ENCODE measurements around the gene PAPOLB.
"Not testable (repeated sequence)": the region's sequence is repeated elsewhere in the genome, so short reads cannot be mapped to it uniquely, and the experiment has no call there.

PAPOLB gene

GRCh38 chr7:4861673-4862072 lies at the start of gene PAPOLB:
Gene PAPOLB, minus strand, starts transcription at chr7:4862030. Its CDS starts 220 bp downstream, at chr7:4861810.
- Histone ChIP-seq H3K4me3 (ENCODE audit: low read length) (no peak within 1 kb of the TSS), H3K4me1 (ENCODE audit: control insufficient read depth, insufficient read depth, low read length) (no peaks in the 10 kb centered on the region), H3K36me3 (ENCODE audit: control insufficient read depth, insufficient read depth, low read length) (no peaks in the 10 kb centered on the region), H3K27me3 (ENCODE audit: control insufficient read depth, insufficient read depth, low read length) (peaks cover 14% of the 10 kb centered on the region), H3K9ac (ENCODE audit: low read length) (no peak within 1 kb of the TSS), H3K9me3 (ENCODE audit: control insufficient read depth, low read length) (no peaks in the 10 kb centered on the region)

DNA sequence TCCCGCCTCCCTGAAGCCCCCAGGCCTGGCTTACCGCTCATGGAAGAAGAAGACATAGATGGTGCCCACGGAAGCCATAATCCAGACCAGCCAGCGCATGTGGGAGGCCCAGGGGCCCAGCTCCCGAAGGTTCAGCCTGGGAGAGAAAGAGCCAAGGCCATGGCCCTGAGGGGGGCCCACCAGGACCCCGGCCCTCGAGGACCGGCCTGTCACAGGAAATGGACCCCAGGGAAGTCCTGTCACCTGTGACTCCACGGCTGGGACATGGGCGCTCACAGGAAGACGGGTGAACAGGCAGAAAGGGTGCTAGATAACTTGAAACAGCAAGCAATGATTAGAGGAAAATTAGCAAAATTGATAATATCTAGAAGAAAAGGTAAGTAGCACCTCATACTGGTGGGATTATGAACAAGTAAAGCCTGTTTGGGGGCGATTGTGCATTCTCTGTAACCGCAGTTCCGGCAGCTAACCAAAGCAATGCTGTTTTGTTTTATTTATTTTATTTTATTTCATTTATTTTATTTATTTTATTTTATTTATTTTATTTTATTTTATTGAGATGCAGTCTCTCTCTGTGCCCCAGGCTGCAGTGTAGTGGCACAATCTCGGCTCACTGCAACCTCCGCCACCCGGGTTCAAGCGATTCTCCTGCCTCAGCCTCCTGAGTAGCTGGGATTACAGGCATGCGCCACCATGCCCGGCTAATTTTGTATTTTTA lies 49.4 kb upstream of the PAPOLB start:
- H3K4me3 ChIP-seq (ENCODE audit: low read length): no peak overlapping the region
- no peak overlapping the region for H3K9ac ChIP-seq (ENCODE audit: low read length)
- no peaks in the 10 kb centered on the region for H3K4me1 ChIP-seq (ENCODE audit: control insufficient read depth, insufficient read depth, low read length)
- H3K9me3 ChIP-seq (ENCODE audit: control insufficient read depth, low read length): no peaks in the 10 kb centered on the region
- H3K27me3 ChIP-seq (ENCODE audit: control insufficient read depth, insufficient read depth, low read length): no peaks in the 10 kb centered on the region
- no peaks in the 10 kb centered on the region for H3K36me3 ChIP-seq (ENCODE audit: control insufficient read depth, insufficient read depth, low read length)

- Histone ChIP-seq H3K4me3 (ENCODE audit: low read length) (no peak overlapping the region), H3K9me3 (ENCODE audit: control insufficient read depth, low read length) (no peaks in the 10 kb centered on the region), H3K36me3 (ENCODE audit: control insufficient read depth, insufficient read depth, low read length) (no peaks in the 10 kb centered on the region), H3K27me3 (ENCODE audit: control insufficient read depth, insufficient read depth, low read length) (no peaks in the 10 kb centered on the region), H3K4me1 (ENCODE audit: control insufficient read depth, insufficient read depth, low read length) (no peaks in the 10 kb centered on the region), H3K9ac (ENCODE audit: low read length) (no peak overlapping the region)
Measured at GRCh38 chr7:4906682-4907081, 44.9 kb upstream of the PAPOLB start.

DNA sequence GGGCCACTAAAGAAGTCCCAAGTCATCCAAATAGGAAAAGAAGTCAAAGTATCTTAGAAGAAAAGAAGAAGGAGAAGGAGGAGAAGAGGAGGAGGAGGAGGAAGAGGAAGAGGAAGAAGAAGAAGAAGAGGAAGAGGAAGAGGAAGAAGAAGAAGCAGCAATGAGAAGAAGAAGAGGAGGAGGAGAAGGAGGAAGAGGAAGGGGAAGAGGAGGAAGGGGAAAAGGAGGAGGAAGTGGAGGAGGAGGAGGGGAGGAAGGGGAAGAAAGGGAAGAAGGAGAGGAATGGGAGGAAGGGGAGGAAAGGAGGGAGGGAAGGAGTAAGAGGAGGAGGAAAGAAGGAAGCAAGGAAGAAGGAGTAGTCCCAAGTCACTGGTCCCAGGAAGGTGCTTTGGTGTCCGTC lies 43.3 kb upstream of the PAPOLB start:
- no peaks in the 10 kb centered on the region for H3K9me3 ChIP-seq (ENCODE audit: control insufficient read depth, low read length)
- no peaks in the 10 kb centered on the region for H3K4me1 ChIP-seq (ENCODE audit: control insufficient read depth, insufficient read depth, low read length)
- H3K27me3 ChIP-seq (ENCODE audit: control insufficient read depth, insufficient read depth, low read length): no peaks in the 10 kb centered on the region
- no peaks in the 10 kb centered on the region for H3K36me3 ChIP-seq (ENCODE audit: control insufficient read depth, insufficient read depth, low read length)
- H3K9ac ChIP-seq (ENCODE audit: low read length): no peak overlapping the region
- no peak overlapping the region for H3K4me3 ChIP-seq (ENCODE audit: low read length)

DNA sequence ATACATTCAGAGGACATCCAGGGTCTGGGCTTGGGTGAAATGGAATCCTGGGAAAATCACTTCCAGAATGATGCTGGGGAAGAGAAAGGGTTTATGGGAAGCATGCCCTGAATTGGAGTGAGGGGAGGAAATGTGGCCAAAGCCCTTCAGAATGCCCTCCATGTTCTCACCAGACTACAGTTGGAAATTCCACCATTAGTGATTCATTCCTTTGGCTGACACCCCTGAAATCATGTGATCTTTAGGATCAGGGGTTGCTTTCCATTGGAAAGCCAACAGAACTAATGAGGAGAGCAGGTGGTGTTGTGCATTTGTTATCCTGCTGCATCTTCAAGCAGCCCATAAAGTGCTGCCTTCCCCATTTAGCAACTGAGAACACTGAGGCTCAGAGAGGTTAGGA lies 42.5 kb upstream of the PAPOLB start:
- no peak overlapping the region for H3K4me3 ChIP-seq (ENCODE audit: low read length)
- no peaks in the 10 kb centered on the region for H3K36me3 ChIP-seq (ENCODE audit: control insufficient read depth, insufficient read depth, low read length)
- no peaks in the 10 kb centered on the region for H3K4me1 ChIP-seq (ENCODE audit: control insufficient read depth, insufficient read depth, low read length)
- no peaks in the 10 kb centered on the region for H3K9me3 ChIP-seq (ENCODE audit: control insufficient read depth, low read length)
- no peaks in the 10 kb centered on the region for H3K27me3 ChIP-seq (ENCODE audit: control insufficient read depth, insufficient read depth, low read length)
- no peak overlapping the region for H3K9ac ChIP-seq (ENCODE audit: low read length)

DNA sequence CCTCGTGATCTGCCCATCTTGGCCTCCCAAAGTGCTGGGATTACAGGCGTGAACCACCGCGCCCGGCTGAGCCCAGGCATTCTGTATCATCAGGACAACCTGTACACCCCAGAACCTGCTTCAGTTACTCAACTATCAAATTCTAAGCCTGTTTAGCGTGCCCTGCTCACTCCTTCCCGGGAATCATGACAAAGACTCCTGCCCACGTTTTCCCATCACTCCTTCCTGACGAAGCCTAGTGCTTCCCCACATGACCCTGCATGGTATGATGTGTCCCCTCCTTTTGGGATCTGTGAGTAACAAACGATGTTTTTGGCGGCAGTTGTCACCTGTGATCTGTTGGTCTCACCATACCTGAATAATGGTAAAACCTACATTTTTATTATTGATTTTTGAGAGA lies 33.9 kb upstream of the PAPOLB start:
- H3K4me3 ChIP-seq (ENCODE audit: low read length): no peak overlapping the region
- H3K9ac ChIP-seq (ENCODE audit: low read length): no peak overlapping the region
- H3K4me1 ChIP-seq (ENCODE audit: control insufficient read depth, insufficient read depth, low read length): no peaks in the 10 kb centered on the region
- H3K27me3 ChIP-seq (ENCODE audit: control insufficient read depth, insufficient read depth, low read length): no peaks in the 10 kb centered on the region
- no peaks in the 10 kb centered on the region for H3K36me3 ChIP-seq (ENCODE audit: control insufficient read depth, insufficient read depth, low read length)
- H3K9me3 ChIP-seq (ENCODE audit: control insufficient read depth, low read length): no peaks in the 10 kb centered on the region

- H3K36me3 ChIP-seq (ENCODE audit: control insufficient read depth, insufficient read depth, low read length): no peaks in the 10 kb centered on the region
- H3K27me3 ChIP-seq (ENCODE audit: control insufficient read depth, insufficient read depth, low read length): no peaks in the 10 kb centered on the region
- no peak overlapping the region for H3K9ac ChIP-seq (ENCODE audit: low read length)
Measured at GRCh38 chr7:4894482-4894881, 32.7 kb upstream of the PAPOLB start.

DNA sequence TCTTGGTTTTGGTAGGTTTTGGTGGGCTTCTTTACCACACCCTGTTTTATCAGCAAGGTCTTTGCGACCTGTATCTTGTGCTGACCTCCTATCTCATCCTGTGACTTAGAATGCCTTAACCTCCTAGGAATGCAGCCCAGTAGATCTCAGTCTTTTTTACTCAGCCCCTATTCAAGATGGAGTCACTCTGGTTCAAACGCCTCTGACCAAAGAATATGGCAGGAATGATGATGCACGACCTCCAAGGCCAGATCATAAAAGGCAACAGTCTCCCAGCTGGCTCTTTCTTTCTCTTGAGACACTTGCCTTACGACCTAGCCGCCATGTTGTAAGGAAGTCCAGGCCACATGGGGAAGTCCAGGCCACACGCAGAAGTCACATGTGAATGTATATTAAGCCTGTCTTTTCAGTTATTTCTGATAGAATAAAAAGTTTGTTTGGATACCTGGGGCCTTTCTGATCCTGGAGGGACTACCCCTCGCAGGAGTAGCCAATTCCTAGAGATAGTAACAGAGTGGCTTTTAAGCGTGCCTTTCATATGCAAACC lies 32.2 kb upstream of the PAPOLB start:
- no peaks in the 10 kb centered on the region for H3K9me3 ChIP-seq (ENCODE audit: control insufficient read depth, low read length)
- no peak overlapping the region for H3K9ac ChIP-seq (ENCODE audit: low read length)
- no peaks in the 10 kb centered on the region for H3K27me3 ChIP-seq (ENCODE audit: control insufficient read depth, insufficient read depth, low read length)
- no peak overlapping the region for H3K4me3 ChIP-seq (ENCODE audit: low read length)
- H3K36me3 ChIP-seq (ENCODE audit: control insufficient read depth, insufficient read depth, low read length): no peaks in the 10 kb centered on the region
- H3K4me1 ChIP-seq (ENCODE audit: control insufficient read depth, insufficient read depth, low read length): no peaks in the 10 kb centered on the region

More at GRCh38 chr7:4894482-4894881, 32.7 kb upstream of the PAPOLB start:
- H3K4me1 ChIP-seq (ENCODE audit: control insufficient read depth, insufficient read depth, low read length): no peaks in the 10 kb centered on the region
- H3K9me3 ChIP-seq (ENCODE audit: control insufficient read depth, low read length): no peaks in the 10 kb centered on the region
- H3K4me3 ChIP-seq (ENCODE audit: low read length): no peak overlapping the region

DNA sequence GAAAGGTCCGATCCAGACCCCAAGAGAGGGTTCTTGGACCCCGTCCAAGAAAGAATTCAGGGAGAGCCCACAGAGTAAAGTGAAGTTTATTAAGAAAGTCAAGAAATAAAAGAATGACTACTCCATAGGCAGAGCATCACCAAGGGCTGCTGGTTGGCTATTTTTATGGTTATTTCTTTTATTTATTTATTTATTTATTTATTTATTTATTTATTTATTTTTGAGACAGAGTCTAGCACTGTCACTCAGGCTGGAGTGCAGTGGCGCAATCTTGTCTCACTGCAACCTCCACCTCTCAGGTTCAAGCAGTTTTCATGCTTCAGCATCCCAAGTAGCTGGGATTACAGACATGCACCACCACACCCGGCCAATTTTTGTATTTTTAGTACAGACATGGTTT lies 31.4 kb upstream of the PAPOLB start:
- H3K27me3 ChIP-seq (ENCODE audit: control insufficient read depth, insufficient read depth, low read length); H3K9ac ChIP-seq (ENCODE audit: low read length); H3K9me3 ChIP-seq (ENCODE audit: control insufficient read depth, low read length); H3K4me3 ChIP-seq (ENCODE audit: low read length); H3K4me1 ChIP-seq (ENCODE audit: control insufficient read depth, insufficient read depth, low read length); H3K36me3 ChIP-seq (ENCODE audit: control insufficient read depth, insufficient read depth, low read length): not testable (repeated sequence)

DNA sequence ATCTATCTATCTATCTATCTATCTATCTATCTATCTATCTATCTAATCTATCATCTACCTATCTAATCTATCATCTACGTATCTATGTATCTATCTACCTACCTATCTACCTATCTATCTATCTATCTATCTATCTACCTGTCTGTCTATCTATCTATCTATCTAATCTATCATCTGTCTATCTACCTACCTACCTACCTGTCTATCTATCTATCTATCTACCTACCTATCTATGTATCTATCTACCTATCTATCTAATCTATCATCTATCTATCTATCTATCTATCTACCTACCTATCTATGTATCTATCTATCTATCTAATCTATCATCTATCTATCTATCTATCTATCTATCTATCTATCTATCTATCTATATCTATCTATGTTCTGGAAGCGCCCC lies 29.7 kb upstream of the PAPOLB start:
- H3K36me3 ChIP-seq (ENCODE audit: control insufficient read depth, insufficient read depth, low read length); H3K9me3 ChIP-seq (ENCODE audit: control insufficient read depth, low read length); H3K4me3 ChIP-seq (ENCODE audit: low read length): not testable (repeated sequence)

DNA sequence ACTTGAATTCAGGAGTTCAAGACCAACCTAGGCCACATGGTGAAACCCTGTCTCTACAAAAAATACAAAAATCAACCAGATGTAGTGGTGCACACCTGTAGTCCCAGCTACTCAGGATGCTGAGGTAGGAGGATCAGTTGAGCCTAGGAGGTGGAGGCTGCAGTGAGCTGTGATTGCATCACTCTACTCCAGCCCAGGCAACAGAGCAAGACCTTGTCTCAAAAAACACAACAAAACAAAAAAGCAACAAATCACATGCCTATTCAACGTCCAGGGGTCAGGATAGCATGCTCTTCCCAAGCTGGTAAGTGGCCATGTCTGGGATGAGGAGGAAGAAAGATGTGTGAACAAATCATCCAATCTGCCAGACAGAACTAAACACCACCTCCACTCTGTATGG lies 27.9 kb upstream of the PAPOLB start:
- no peaks in the 10 kb centered on the region for H3K9me3 ChIP-seq (ENCODE audit: control insufficient read depth, low read length)
- H3K4me3 ChIP-seq (ENCODE audit: low read length): no peak overlapping the region
- H3K27me3 ChIP-seq (ENCODE audit: control insufficient read depth, insufficient read depth, low read length): peaks cover 3% of the 10 kb centered on the region
- no peak overlapping the region for H3K9ac ChIP-seq (ENCODE audit: low read length)
- H3K4me1 ChIP-seq (ENCODE audit: control insufficient read depth, insufficient read depth, low read length): no peaks in the 10 kb centered on the region
- no peaks in the 10 kb centered on the region for H3K36me3 ChIP-seq (ENCODE audit: control insufficient read depth, insufficient read depth, low read length)

More for the DNA sequence above, 29.7 kb upstream of the PAPOLB start:
- not testable (repeated sequence) for H3K9ac ChIP-seq (ENCODE audit: low read length); H3K4me1 ChIP-seq (ENCODE audit: control insufficient read depth, insufficient read depth, low read length); H3K27me3 ChIP-seq (ENCODE audit: control insufficient read depth, insufficient read depth, low read length)

DNA sequence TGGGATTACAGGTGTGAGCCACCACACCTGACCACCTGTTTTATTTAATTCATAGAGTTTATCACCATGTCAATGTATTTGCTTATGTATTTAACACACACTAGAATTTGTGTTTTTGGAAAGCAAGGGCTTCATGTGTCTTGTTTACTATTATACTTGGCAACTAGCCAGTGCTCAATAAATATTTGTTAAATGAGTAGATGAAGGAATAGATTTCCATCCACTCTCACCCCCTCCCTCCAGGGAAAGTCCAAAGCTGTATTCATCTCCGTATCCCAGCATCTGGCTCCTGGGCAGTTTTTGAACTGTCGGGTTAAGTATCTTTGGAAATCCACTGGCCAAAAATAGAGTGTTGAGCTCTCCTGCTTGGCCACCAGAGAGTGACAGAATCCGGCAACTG lies 26.3 kb upstream of the PAPOLB start:
- H3K4me3 ChIP-seq (ENCODE audit: low read length): no peak overlapping the region
- H3K9ac ChIP-seq (ENCODE audit: low read length): no peak overlapping the region
- H3K9me3 ChIP-seq (ENCODE audit: control insufficient read depth, low read length): no peaks in the 10 kb centered on the region
- H3K36me3 ChIP-seq (ENCODE audit: control insufficient read depth, insufficient read depth, low read length): no peaks in the 10 kb centered on the region
- no peaks in the 10 kb centered on the region for H3K4me1 ChIP-seq (ENCODE audit: control insufficient read depth, insufficient read depth, low read length)
- H3K27me3 ChIP-seq (ENCODE audit: control insufficient read depth, insufficient read depth, low read length): peaks cover 11% of the 10 kb centered on the region

DNA sequence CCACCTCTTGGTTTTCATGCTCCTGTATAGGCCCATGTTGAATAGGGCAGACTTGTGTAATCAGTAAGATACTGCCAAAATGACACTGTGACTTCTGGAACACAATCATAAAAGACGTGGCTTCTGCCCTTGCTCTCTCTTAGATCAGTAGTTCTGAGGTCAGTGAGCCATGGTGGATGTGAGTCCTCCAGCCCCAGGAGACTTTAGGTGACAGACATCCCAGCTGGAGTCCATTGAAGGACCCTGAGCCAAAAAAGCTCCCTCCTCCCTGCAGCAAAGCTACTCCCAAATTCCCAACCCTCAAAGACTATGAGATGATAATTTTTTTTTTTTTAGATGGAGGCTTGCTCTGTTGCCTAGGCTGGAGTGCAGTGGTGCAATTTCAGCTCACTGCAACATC lies 24.8 kb upstream of the PAPOLB start:
- H3K9me3 ChIP-seq (ENCODE audit: control insufficient read depth, low read length): no peaks in the 10 kb centered on the region
- peaks cover 5% of the 10 kb centered on the region for H3K4me1 ChIP-seq (ENCODE audit: control insufficient read depth, insufficient read depth, low read length)
- H3K27me3 ChIP-seq (ENCODE audit: control insufficient read depth, insufficient read depth, low read length): peaks cover 26% of the 10 kb centered on the region
- no peaks in the 10 kb centered on the region for H3K36me3 ChIP-seq (ENCODE audit: control insufficient read depth, insufficient read depth, low read length)
- no peak overlapping the region for H3K4me3 ChIP-seq (ENCODE audit: low read length)
- no peak overlapping the region for H3K9ac ChIP-seq (ENCODE audit: low read length)

All from mucosa of stomach (tissue), 1 donor.